Activated naive CD4-positive, alpha-beta T cell treated with anti-CD3 and anti-CD28 coated beads, Interleukin-2, amount 50 U/mL, for 24 hours (primary cell): Measurements from ENCODE around the gene MIA.
A peak's percentile ranks its signal among the peaks of the same experiment; 100 is the strongest.

Source experiments
- H3K27ac Mint-ChIP-seq: one replicate; pipeline ENCODE4 v1.8.0; 2021; ENCODE audit warnings: mild to moderate bottlenecking, mixed read lengths
- H3K27me3 Mint-ChIP-seq: one replicate; pipeline ENCODE4 v1.8.0; 2021; ENCODE audit warnings: mixed read lengths
- H3K36me3 Mint-ChIP-seq: one replicate; pipeline ENCODE4 v1.8.0; 2021; ENCODE audit warnings: mixed read lengths
- H3K4me1 Mint-ChIP-seq: one replicate; pipeline ENCODE4 v1.8.0; 2021; ENCODE audit warnings: mixed read lengths
- H3K4me3 Mint-ChIP-seq: one replicate; pipeline ENCODE4 v1.8.0; 2021; ENCODE audit warnings: mild to moderate bottlenecking, mixed read lengths
- H3K9me3 Mint-ChIP-seq: one replicate; pipeline ENCODE4 v1.8.0; 2021; ENCODE audit warnings: mixed read lengths

MIA gene

DNA sequence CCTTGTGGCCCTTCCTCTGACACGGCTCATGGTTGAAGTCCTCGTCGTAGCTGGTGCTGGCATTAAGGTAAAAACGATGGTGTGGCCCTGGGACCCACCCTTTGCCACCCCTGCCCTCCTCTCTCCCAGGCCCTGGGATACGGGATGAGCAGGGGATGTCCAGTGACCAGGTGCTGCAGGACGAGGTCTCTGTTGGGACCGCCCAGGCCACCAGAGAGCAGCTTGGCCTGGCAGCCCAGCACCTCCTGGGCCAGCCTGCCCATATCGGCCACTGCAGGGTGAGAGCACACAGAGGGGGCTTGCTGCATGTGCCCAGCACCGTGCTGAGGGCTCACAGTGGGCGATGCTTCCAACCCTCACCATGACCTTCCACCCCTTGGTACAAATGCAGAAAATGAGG is 31.4 kb upstream of the MIA start:
- Mint-ChIP-seq H3K27ac (no peak overlapping the region), H3K4me3 (no peak overlapping the region), H3K4me1 (no peaks in the 10 kb centered on the region), H3K9me3 (no peaks in the 10 kb centered on the region), H3K36me3 (peaks cover under 1% of the 10 kb centered on the region), H3K27me3 (no peaks in the 10 kb centered on the region)

DNA sequence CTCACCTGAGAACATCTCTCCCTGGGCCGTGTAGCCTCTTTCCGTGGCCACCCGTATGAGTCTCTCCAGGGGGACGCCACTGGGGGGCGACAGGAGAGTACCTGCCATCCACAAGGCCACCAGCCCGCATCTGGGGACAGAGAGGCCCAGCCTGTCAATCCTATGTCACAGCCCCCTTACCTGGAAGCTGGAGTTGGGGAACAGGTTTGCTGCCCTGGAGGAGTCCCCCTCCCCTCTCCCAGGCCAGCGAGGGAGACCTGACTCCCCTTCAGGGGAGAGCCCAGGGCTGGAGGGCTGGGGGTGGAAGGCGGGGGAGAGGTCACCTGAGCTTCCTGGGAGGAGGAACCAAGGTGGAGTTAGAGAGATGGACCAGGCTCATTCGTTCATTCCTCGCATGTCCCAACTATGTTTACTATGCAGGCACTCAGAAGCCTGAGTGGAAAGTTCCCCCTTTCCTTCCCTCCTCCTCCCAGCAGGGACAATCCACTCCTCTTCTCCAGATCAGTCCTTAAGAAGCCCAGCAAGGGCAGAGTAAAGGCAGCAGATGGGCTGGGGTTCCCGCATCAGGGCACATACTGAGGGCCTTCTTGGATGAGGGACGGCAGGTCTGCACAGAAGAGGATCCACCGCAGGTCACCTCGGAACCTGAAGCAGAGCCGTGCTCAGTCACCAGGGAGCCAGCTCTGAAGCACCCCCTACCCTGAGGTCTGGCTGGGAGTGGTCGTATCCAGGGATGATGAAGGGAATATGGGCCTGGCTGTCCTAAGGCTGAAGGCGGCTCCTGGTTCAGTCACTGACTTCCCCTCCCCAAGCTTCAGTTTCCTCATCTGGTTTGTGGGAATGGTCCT is 30.5 kb upstream of the MIA start:
- H3K36me3 Mint-ChIP-seq: no peaks in the 10 kb centered on the region
- H3K27me3 Mint-ChIP-seq: no peaks in the 10 kb centered on the region
- H3K27ac Mint-ChIP-seq: no peak overlapping the region
- H3K4me3 Mint-ChIP-seq: no peak overlapping the region
- H3K9me3 Mint-ChIP-seq: no peaks in the 10 kb centered on the region
- peaks cover 4% of the 10 kb centered on the region for H3K4me1 Mint-ChIP-seq

DNA sequence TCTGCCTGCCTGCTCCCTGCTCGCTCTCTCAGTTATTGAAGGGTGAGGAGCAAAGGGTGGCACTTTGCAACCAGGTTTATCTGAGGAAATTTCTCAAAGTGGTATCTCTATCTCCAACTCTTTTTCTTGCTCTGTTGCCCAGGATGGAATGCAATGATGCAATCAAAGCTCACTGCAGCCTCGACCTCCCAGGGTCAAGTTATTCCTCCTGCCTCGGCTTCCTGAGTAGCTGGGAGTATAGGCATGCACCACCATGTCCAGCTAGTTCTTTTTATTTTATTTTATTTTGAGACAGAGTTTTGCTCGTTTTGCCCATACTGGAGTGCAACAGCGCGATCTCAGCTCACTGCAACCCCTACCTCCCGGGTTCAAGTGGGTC is 29.9 kb upstream of the MIA start:
- H3K27ac Mint-ChIP-seq: no peak overlapping the region
- H3K9me3 Mint-ChIP-seq: no peaks in the 10 kb centered on the region
- no peak overlapping the region for H3K4me3 Mint-ChIP-seq
- no peaks in the 10 kb centered on the region for H3K36me3 Mint-ChIP-seq
- H3K27me3 Mint-ChIP-seq: no peaks in the 10 kb centered on the region
- H3K4me1 Mint-ChIP-seq: peaks cover 10% of the 10 kb centered on the region

DNA sequence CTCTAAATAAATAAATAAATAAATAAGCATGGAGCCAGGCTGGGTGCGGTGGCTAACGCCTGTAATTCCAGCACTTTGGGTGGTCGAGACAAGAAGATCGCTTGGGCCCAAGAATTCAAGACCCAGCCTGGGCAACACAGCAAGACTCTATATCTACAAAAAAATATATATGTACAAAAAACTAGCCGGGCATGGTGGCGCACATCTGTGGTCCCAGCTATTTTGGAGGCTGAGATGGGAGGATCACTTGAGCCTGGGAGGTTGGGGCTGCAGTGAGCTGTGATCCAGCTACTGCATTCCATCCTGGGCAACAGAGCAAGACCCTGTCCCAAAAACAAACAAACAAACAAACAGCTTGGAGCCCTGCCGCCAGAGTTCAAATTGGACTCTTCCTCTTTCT is 27.8 kb upstream of the MIA start:
- Mint-ChIP-seq H3K9me3 (no peaks in the 10 kb centered on the region), H3K4me3 (no peak overlapping the region), H3K27me3 (no peaks in the 10 kb centered on the region), H3K36me3 (peaks cover 10% of the 10 kb centered on the region), H3K4me1 (peaks cover 16% of the 10 kb centered on the region), H3K27ac (no peak overlapping the region)

DNA sequence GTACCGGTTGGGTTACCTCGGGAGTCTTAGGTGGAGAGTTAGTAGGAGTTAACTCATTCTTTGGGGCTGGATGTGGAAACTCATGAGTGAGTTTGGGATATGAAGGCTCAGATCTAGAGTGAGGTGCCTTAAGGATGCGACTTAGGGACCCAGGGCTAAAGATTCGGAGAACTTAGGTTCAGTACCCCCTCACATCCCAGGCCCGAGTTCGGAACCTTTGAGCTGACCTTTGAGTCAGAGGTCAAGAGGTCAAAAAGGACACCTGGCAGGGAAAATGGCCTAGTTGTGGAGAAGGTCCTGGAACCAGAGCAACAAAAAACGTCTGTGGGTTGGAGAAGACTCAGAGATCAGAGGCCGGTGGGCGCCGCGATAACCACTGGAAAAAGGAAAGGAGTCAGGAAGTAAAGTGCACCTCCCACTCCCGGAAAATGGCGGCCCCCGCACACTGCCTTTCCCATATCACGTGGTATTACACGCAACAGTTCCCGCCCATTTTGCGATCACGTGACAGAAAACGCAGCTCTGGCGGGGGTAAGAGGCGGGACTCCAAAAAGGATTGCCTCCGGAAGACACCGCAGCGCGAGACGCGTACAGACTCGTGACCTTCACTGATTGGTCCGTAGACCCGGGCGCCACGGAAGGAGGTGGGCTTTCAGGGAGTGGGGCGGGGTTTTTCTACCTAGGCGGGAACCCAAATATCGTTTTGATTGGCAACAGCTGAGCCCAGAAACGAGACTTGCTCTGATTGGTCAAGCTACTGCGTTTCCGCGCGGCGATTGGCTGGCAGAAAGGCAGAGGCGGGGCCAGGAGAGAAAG is 25.1 kb upstream of the MIA start, which contains the start of gene ACTMAP:
Gene ACTMAP, minus strand, starts transcription at position 420 of the 816 bp plus-strand sequence. CDS start 674 bp downstream, outside the sequence.
- peak within 1 kb of the TSS; percentile 100 for H3K27ac Mint-ChIP-seq
- H3K4me1 Mint-ChIP-seq: peaks cover 32% of the 10 kb centered on the region
- H3K4me3 Mint-ChIP-seq: peak within 1 kb of the TSS; percentile 100
- no peaks in the 10 kb centered on the region for H3K9me3 Mint-ChIP-seq
- no peaks in the 10 kb centered on the region for H3K27me3 Mint-ChIP-seq
- H3K36me3 Mint-ChIP-seq: peaks cover 21% of the 10 kb centered on the region

DNA sequence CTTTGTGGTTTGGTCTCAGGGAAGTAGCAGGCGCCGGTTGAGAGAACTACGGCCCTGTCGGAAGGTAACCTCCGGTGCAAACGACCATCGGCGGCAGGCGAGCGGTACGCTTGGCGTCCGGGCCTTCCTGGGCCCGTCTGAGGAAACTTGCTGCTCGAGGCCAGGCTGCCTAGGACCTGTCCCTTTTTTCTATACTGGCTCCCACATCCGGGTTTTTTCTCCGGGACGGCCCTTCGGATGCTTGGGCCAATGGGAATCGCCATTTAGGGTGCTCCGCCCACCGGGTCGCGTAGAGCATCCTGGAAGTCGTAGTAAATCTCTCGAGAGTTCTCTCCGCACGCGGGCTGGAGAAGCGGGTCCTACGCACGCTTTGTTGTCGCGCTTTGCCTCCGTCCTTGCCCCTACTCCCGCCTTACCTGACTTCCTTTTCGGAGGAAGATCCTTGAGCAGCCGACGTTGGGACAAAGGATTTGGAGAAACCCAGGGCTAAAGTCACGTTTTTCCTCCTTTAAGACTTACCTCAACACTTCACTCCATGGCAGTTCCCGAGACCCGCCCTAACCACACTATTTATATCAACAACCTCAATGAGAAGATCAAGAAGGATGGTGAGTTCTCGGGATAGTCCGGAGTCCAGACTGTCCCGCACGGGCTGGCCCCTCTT is 24.3 kb upstream of the MIA start, which contains the start of gene SNRPA:
Gene SNRPA, plus strand, starts transcription at position 330 of the 664 bp plus-strand sequence. Its CDS starts 206 bp downstream, at position 536.
- no peaks in the 10 kb centered on the region for H3K9me3 Mint-ChIP-seq
- H3K27me3 Mint-ChIP-seq: no peaks in the 10 kb centered on the region
- H3K4me3 Mint-ChIP-seq: peak within 1 kb of the TSS; percentile 100
- H3K4me1 Mint-ChIP-seq: peaks cover 38% of the 10 kb centered on the region
- peak within 1 kb of the TSS; percentile 100 for H3K27ac Mint-ChIP-seq
- H3K36me3 Mint-ChIP-seq: peaks cover 24% of the 10 kb centered on the region

DNA sequence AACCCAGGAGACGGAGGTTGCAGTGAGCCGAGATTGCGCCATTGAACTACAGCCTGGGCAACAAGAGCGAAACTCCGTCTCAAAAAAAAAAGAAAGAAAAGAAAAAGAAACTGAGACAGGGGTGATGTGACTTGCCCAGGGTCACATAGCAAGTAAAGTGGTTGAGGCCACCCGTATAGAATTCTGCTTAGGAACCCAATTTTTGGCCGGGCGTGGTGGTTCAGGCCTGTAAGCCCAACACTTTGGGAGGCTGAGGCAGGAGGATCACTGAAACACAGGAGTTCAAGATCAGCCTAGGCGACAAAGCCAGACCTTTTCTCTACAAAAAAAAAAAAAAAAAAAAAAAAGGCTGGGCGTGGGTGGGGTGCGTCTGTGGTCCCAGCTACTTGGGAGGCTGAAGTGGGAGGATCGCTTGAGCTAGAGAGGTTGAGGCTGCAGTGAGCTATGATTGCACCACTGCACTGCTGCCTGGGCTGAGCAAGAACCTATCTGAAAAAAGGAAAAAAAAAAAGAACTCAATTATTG is 23.0 kb upstream of the MIA start:
- H3K27me3 Mint-ChIP-seq: no peaks in the 10 kb centered on the region
- H3K9me3 Mint-ChIP-seq: no peaks in the 10 kb centered on the region
- peaks cover 50% of the 10 kb centered on the region for H3K4me1 Mint-ChIP-seq
- peak overlapping the region; percentile 100 for H3K4me3 Mint-ChIP-seq
- peak overlapping the region; percentile 100 for H3K27ac Mint-ChIP-seq
- peaks cover 29% of the 10 kb centered on the region for H3K36me3 Mint-ChIP-seq

DNA sequence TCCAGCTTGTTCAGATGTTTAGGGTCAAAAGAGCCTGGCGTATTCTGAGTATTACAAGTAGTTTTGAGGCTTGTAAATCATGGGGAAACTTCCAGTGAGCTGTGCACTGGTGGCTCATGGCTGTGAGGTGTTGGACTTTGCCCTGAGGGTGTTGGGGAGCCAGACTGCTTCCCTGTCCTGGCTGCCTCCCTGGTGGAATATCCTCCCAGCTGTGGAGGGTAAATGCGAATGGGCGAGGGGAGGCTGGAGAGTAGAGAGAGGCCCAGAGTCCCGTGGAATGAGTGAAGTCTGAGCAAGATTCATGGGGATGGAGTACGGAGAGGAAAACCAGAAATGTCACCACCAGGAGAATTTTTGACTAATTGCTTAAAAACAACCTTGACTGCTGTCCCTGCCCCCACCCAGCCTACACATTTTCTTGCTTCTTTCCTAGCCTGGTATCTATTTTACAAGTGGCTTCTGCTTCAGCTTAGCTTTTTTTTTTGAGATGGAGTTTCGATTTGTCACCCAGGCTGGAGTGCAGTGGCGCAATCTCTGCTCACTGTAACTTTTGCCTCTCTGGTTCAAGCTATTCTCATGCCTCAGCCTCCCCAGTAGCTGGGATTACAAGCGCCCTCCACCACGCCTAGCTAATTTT is 20.6 kb upstream of the MIA start:
- Mint-ChIP-seq H3K4me3 (peak overlapping the region; percentile 91), H3K27me3 (no peaks in the 10 kb centered on the region), H3K9me3 (no peaks in the 10 kb centered on the region), H3K4me1 (peaks cover 54% of the 10 kb centered on the region), H3K36me3 (peaks cover 33% of the 10 kb centered on the region), H3K27ac (peak overlapping the region; percentile 92)

DNA sequence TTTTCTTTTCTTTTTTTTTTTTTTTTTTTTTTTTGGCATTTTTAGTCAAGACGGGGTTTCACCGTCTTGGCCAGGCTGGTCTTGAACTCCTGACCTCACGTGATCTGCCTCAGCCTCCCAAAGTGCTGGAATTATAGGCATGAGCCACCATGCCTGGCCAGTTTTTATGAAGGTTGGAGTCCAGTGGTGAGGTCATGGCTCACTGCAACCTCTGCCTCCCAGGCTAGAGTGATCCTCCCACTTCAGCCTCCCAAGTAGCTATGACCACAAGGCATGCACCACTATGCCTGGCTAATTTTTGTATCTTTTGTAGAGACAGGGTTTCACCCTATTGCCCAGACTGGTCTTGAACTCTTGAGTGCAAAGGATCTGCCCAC is 20.1 kb upstream of the MIA start:
- Mint-ChIP-seq H3K4me3 (peak overlapping the region; percentile 91), H3K36me3 (peaks cover 33% of the 10 kb centered on the region), H3K9me3 (no peaks in the 10 kb centered on the region), H3K4me1 (peaks cover 51% of the 10 kb centered on the region), H3K27me3 (no peaks in the 10 kb centered on the region), H3K27ac (no peak overlapping the region)

DNA sequence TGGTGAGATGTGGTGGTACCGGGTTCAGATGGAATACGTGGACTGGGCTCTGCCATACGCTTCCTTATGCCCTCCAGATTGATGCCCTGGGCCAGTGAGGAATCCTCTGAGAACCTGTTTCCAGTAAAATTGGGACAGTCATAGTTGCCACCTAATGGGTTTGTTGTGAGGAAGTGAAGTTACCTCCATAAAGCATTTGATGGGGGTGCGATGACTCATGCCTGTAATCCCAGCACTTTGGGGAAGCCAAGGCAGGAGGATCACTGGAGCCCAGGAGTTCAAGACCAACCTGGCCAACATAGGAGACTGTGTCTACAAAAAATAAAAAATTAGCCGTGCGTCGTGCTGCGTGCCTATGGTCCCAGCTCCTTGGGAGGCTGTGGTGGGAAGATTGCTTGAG is 19.5 kb upstream of the MIA start:
- Mint-ChIP-seq H3K27me3 (no peaks in the 10 kb centered on the region), H3K27ac (peak overlapping the region; percentile 72), H3K4me1 (peaks cover 49% of the 10 kb centered on the region), H3K36me3 (peaks cover 33% of the 10 kb centered on the region), H3K9me3 (no peaks in the 10 kb centered on the region), H3K4me3 (peak overlapping the region; percentile 67)

DNA sequence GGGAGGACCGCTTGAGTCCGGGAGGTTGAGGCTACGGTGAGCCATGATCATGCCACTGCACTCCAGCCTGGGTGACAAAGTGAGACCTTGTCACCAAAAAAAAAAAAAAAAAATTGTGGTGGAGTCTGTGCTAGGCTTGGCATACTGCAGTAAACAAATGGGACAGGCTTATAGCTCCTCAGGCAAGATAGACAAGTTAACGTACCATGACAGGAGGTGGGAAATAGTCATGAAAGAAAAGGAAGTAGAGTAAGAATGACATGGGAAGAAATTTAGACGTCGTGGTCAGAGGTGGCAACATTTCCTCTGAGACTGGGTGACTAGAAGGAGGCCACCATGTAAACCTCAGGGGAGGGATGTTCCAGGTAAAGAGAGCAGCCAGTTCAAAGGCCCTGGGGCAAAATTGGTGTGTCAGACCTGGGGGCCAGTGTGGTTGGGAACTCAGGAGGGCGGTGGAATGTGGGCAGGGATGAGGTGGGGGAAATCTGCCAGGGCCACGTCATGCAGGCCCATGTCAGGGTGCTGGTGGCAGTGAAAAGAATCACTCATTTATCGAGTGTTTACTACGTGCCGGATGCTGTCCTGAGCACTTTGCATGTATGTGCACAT is 18.7 kb upstream of the MIA start:
- no peaks in the 10 kb centered on the region for H3K27me3 Mint-ChIP-seq
- no peaks in the 10 kb centered on the region for H3K9me3 Mint-ChIP-seq
- peak overlapping the region; percentile 3 for H3K4me3 Mint-ChIP-seq
- peaks cover 49% of the 10 kb centered on the region for H3K4me1 Mint-ChIP-seq
- H3K36me3 Mint-ChIP-seq: peaks cover 29% of the 10 kb centered on the region
- peak overlapping the region; percentile 63 for H3K27ac Mint-ChIP-seq

DNA sequence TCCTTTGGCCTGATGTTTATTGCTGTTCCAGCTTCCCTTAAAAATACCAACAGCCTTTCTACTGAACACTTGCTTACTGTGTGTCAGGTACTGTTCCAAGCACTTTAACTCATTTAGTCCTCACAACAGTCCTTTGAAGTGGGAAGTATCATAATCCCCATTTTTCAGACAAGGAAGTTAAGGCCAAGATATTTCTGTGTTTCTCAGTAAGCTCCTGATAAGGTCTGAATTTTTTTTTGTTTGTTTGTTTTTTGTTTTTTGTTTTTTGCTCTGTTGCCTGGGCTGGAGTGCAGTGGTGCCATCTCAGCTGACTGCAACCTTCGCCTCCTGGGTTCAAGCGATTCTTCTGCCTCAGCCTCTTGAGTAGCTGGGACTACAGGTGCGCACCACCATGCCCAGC is 16.8 kb upstream of the MIA start:
- H3K4me1 Mint-ChIP-seq: peaks cover 49% of the 10 kb centered on the region
- no peak overlapping the region for H3K27ac Mint-ChIP-seq
- H3K4me3 Mint-ChIP-seq: no peak overlapping the region
- H3K36me3 Mint-ChIP-seq: peaks cover 28% of the 10 kb centered on the region
- no peaks in the 10 kb centered on the region for H3K27me3 Mint-ChIP-seq
- H3K9me3 Mint-ChIP-seq: no peaks in the 10 kb centered on the region

DNA sequence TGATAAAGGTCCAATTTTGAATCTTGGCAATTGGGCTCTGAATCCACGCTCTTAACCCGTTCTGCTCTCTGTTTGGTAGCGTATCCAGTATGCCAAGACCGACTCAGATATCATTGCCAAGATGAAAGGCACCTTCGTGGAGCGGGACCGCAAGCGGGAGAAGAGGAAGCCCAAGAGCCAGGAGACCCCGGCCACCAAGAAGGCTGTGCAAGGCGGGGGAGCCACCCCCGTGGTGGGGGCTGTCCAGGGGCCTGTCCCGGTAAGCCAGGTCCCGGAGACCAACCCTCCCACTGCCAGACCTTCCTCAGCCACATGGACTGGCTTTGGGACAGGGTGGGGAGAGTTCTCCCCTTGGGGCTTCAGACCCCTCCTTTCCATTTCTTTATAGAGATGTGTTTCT is 16.0 kb upstream of the MIA start:
- Mint-ChIP-seq H3K4me3 (no peak overlapping the region), H3K4me1 (peaks cover 55% of the 10 kb centered on the region)

DNA sequence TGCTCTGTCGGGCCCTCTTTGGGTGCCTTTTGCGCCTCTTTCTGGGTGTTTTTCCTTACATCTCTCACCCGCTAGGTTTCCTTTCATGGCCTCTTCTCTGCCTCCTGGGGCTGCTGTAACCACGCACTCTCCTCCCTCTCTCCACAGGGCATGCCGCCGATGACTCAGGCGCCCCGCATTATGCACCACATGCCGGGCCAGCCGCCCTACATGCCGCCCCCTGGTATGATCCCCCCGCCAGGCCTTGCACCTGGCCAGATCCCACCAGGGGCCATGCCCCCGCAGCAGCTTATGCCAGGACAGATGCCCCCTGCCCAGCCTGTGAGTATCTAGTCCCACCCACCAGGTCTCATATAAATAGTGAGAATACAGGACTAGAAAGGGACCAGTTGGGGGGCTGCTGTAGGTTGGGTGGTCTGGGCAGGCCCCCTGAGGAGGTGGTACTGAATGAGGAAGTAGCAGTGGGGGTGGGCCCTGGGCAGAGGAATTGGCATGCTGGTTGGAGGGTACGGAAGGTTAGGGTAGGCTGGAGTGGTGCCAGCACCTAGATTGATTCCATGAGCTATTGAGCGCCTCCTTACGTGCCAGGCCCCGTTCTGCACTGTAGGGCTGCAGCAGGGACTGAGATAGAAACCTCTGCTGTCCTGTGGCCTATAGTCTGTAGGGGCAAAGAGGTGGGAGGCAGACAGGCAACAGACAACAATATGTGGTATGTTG is 12.4 kb upstream of the MIA start:
- Mint-ChIP-seq H3K27me3 (no peaks in the 10 kb centered on the region), H3K4me1 (peaks cover 39% of the 10 kb centered on the region), H3K36me3 (peaks cover 24% of the 10 kb centered on the region), H3K4me3 (no peak overlapping the region), H3K9me3 (no peaks in the 10 kb centered on the region), H3K27ac (no peak overlapping the region)

More for the DNA sequence above, 16.0 kb upstream of the MIA start:
- Mint-ChIP-seq H3K36me3 (peaks cover 34% of the 10 kb centered on the region), H3K27me3 (no peaks in the 10 kb centered on the region), H3K9me3 (no peaks in the 10 kb centered on the region), H3K27ac (no peak overlapping the region)
